Kidney epithelial cell (primary cell): ENCODE measurements around the gene DENND1A. TPM values are rescaled to one million over a fixed set of nuclear protein-coding genes. Genes with fewer than 3 reads are reported as not detected.

Source experiments
- DNase-seq: peaks from one replicate; pipeline ENCODE4 v3.0.0-alpha.2; 2010; ENCODE audit warnings: low read depth
- H3K27me3 ChIP-seq: 2 replicates; pipeline ENCODE4 v1.6.0; 2011; ENCODE audit warnings: low read length; ENCODE audit not compliant: control insufficient read depth, insufficient read depth
- H3K36me3 ChIP-seq: 2 replicates; pipeline ENCODE4 v1.5.1; 2011; ENCODE audit warnings: low read length; ENCODE audit not compliant: control insufficient read depth, insufficient read depth
- H3K4me3 ChIP-seq: 2 replicates; pipeline ENCODE4 v1.5.1; 2011; ENCODE audit warnings: low read depth, mild to moderate bottlenecking, control low read depth, low read length
- CTCF ChIP-seq: IDR thresholded peaks from 2 replicates; pipeline ENCODE4 v1.5.1; 2011; ENCODE audit warnings: mild to moderate bottlenecking, moderate library complexity, low read length, control low read depth, inconsistent platforms; ENCODE audit not compliant: insufficient read depth, poor library complexity, severe bottlenecking
- total RNA-seq: library from RNA; depleted of rRNA; stranded (reverse); fragments of >200 nt; gene quantifications from 2 replicates; pipeline ENCODE4 v1.2.3, GENCODE V29; 2015

Gene DENND1A
- total RNA-seq, 1 donor from 2014 or later: 14.5 TPM

DNA sequence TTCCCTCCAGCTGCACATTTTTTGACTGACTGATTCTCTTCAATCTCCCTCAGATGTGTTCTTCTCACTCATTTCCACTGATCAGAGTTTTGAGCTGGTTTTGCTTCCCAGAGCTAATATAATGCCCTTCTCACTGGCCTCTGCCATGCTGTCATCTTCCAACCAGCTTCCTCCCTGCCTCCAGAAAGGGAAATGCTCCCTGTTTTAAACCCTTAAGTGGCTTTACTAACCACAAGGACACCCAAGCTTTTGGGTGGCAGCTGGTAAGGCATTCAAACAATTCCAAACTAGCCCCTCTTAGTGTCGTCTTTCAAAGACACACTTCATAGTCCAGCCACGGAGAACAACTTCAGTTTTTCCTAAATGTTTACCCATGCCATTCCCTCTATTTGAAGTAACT is 401.4 kb downstream of the DENND1A start:
- H3K36me3 ChIP-seq: no peaks in the 10 kb centered on the region
- DNase-seq: no peak
- H3K4me3 ChIP-seq: no peak overlapping the region
- no peak for TF ChIP-seq CTCF
- H3K27me3 ChIP-seq: no peaks in the 10 kb centered on the region

GRCh38 chr9:123527981-123528380 is 401.9 kb downstream of the DENND1A start:
- Histone ChIP-seq H3K4me3 (no peak overlapping the region), H3K27me3 (no peaks in the 10 kb centered on the region), H3K36me3 (no peaks in the 10 kb centered on the region)
- no peak for DNase-seq
- no peak for TF ChIP-seq CTCF

DNA sequence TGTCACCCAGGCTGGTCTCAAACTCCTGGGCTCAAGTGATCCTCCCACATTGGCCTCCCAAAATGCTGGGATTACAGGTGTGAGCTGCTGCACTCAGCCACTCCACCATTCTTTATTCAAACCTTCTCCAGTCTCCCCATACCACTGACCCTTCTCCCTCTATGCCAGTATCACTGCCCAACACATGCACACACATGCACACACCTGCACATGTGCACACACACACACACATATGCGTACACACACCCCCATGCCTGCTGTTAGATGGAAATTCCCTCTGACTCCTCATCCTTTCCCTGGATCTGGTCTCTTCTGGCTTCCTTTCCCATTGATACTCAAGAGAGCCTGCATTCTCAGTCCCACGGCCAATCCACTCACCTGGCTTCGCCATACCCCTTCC is 404.0 kb downstream of the DENND1A start:
- Histone ChIP-seq H3K4me3 (no peak overlapping the region), H3K36me3 (no peaks in the 10 kb centered on the region), H3K27me3 (no peaks in the 10 kb centered on the region)
- TF ChIP-seq CTCF: no peak
- no peak for DNase-seq

DNA sequence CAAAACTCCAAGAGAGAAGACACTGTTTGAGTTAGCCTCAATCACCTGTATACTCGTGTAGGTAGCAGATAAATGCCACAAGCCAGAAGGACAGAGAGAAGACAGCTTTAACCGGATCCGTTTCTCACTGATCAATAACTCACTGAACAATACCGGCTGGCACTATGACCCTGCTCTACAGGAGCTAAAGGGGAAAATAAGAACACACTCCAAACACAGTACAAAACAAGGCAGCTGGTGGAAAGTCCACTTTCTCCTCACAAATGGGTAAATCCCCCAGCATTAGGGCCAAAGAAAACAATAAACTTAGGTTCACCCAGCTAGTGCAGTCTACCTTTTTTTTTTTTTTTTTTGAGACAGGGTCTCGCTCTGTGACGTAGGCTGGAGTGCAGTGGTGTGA is 404.5 kb downstream of the DENND1A start:
- Histone ChIP-seq H3K4me3 (no peak overlapping the region), H3K36me3 (no peaks in the 10 kb centered on the region), H3K27me3 (no peaks in the 10 kb centered on the region)
- TF ChIP-seq CTCF: no peak
- DNase-seq: no peak

- no peak for DNase-seq
- H3K4me3 ChIP-seq: no peak overlapping the region
- H3K36me3 ChIP-seq: no peaks in the 10 kb centered on the region
- H3K27me3 ChIP-seq: no peaks in the 10 kb centered on the region
- no peak for TF ChIP-seq CTCF
Measured at GRCh38 chr9:123524866-123525265, 405.1 kb downstream of the DENND1A start.

GRCh38 chr9:123523845-123524244 is 406.1 kb downstream of the DENND1A start:
- no peak for DNase-seq
- Histone ChIP-seq H3K27me3 (no peaks in the 10 kb centered on the region), H3K36me3 (no peaks in the 10 kb centered on the region), H3K4me3 (no peak overlapping the region)
- TF ChIP-seq CTCF: no peak
